Breast epithelium (tissue), 3 donors: ENCODE results near the gene FAM168A.

Experiments used
- POLR2A ChIP-seq: fragments of 450-650 bp; IDR thresholded peaks from one replicate; pipeline ENCODE4 v1.6.1; 2016; ENCODE audit warnings: antibody characterized with exemption, mild to moderate bottlenecking, moderate library complexity
- POLR2AphosphoS5 ChIP-seq, 3 donors: sonication (generic); formaldehyde crosslinking; IDR thresholded peaks; one replicate each; pipeline ENCODE4 v1.6.1; 2017; ENCODE audit warnings: antibody characterized with exemption in 3 of 3
- TF ChIP-seq, protein P1 (sequence below), 3 donors: fragments of 450-650 bp; IDR thresholded peaks; one replicate each; pipeline ENCODE4 v1.5.1; 2016 to 2017; ENCODE audit warnings: antibody characterized with exemption in 3 of 3, mild to moderate bottlenecking in 3 of 3, moderate library complexity in 3 of 3

GRCh38 chr11:73390601-73391565 lies 207.0 kb downstream of the FAM168A start:
- TF ChIP-seq POLR2A = no peak
- TF ChIP-seq, protein P1, sequence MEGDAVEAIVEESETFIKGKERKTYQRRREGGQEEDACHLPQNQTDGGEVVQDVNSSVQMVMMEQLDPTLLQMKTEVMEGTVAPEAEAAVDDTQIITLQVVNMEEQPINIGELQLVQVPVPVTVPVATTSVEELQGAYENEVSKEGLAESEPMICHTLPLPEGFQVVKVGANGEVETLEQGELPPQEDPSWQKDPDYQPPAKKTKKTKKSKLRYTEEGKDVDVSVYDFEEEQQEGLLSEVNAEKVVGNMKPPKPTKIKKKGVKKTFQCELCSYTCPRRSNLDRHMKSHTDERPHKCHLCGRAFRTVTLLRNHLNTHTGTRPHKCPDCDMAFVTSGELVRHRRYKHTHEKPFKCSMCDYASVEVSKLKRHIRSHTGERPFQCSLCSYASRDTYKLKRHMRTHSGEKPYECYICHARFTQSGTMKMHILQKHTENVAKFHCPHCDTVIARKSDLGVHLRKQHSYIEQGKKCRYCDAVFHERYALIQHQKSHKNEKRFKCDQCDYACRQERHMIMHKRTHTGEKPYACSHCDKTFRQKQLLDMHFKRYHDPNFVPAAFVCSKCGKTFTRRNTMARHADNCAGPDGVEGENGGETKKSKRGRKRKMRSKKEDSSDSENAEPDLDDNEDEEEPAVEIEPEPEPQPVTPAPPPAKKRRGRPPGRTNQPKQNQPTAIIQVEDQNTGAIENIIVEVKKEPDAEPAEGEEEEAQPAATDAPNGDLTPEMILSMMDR (IDR thresholded peaks at IDR 0.05) = no peak
- TF ChIP-seq POLR2AphosphoS5 (IDR thresholded peaks at IDR 0.05) = no peak
